ENCODE data around the gene PARN. TPM values are rescaled to one million over a fixed set of nuclear protein-coding genes. Genes with fewer than 3 reads are reported as not detected.

Gene PARN
- total and polyA plus RNA-seq, 8 donors, result 8.3 to 19.6 (median 14.1) TPM

- DNase-seq (no peak), ATAC-seq (peak in 3 of 4 donors; percentile 43 to 75 (median 65)), FAIRE-seq (no peak)
- Histone ChIP-seq H3K4me3 (no peak overlapping the region), H3K27ac (no peak overlapping the region), H3K36me3 (peaks cover 0 to 52% (median 8%) of the 10 kb centered on the region in 3 donors), H3K27me3 (no peaks in the 10 kb centered on the region), H3K9me3 (no peaks in the 10 kb centered on the region), H3K4me1 (peaks cover 0 to 6% (median 5%) of the 10 kb centered on the region in 3 donors)
- TF ChIP-seq CTCF (IDR thresholded peaks at IDR 0.05), result no peak
- WGBS, 2 donors, result 61 to 70% methylated on average over 6 of the region's 6 CpGs
- intact Hi-C loops (cut with DNase I), result no loop called here
Observed at GRCh38 chr16:14608604-14609003, 21.5 kb downstream of the PARN start.

- Histone ChIP-seq H3K4me3 (no peak overlapping the region), H3K27ac (no peak overlapping the region), H3K4me1 (peaks cover 0 to 6% (median 5%) of the 10 kb centered on the region in 3 donors), H3K36me3 (peaks cover 0 to 56% (median 8%) of the 10 kb centered on the region in 3 donors), H3K9me3 (no peaks in the 10 kb centered on the region), H3K27me3 (no peaks in the 10 kb centered on the region)
- no peak for TF ChIP-seq CTCF (IDR thresholded peaks at IDR 0.05)
- WGBS, 2 donors, result 61% methylated on average over 4 of the region's 4 CpGs
- ATAC-seq (no peak), FAIRE-seq (no peak), DNase-seq (no peak)
- intact Hi-C loops (cut with DNase I), result no loop called here
Observed at GRCh38 chr16:14608111-14608566, 21.9 kb downstream of the PARN start.

- Histone ChIP-seq H3K4me3 (no peak overlapping the region), H3K27ac (no peak overlapping the region), H3K4me1 (peaks cover 0 to 6% (median 5%) of the 10 kb centered on the region in 3 donors), H3K36me3 (peaks cover 0 to 65% (median 8%) of the 10 kb centered on the region in 3 donors), H3K27me3 (no peaks in the 10 kb centered on the region), H3K9me3 (no peaks in the 10 kb centered on the region)
- WGBS, 2 donors, result 95 to 96% methylated on average over 6 of the region's 6 CpGs
- no peak for TF ChIP-seq CTCF (IDR thresholded peaks at IDR 0.05)
- DNase-seq (no peak), FAIRE-seq (no peak), ATAC-seq (no peak)
- intact Hi-C loops (cut with DNase I), result no loop called here
Observed at GRCh38 chr16:14606102-14606501, 24.0 kb downstream of the PARN start.

GRCh38 chr16:14602443-14602963 is 27.6 kb downstream of the PARN start:
- FAIRE-seq, result no peak
- Histone ChIP-seq H3K9me3 (no peaks in the 10 kb centered on the region), H3K36me3 (peaks cover 0 to 61% (median 4%) of the 10 kb centered on the region in 3 donors), H3K27ac (no peak overlapping the region), H3K4me3 (no peak overlapping the region), H3K27me3 (no peaks in the 10 kb centered on the region), H3K4me1 (no peaks in the 10 kb centered on the region)
- TF ChIP-seq CTCF (IDR thresholded peaks at IDR 0.05), result no peak
- intact Hi-C loops (cut with DNase I), result no loop called here
- DNase-seq, result no peak
- ATAC-seq, result no peak
- 88 to 92% methylated on average over 6 of the region's 6 CpGs for WGBS, 2 donors

GRCh38 chr16:14600164-14600563 is 29.9 kb downstream of the PARN start:
- 40 to 49% methylated on average over 2 of the region's 2 CpGs for WGBS, 2 donors
- H3K36me3 ChIP-seq, result peaks cover 0 to 42% (median 4%) of the 10 kb centered on the region in 3 donors

More at GRCh38 chr16:14600164-14600563, 29.9 kb downstream of the PARN start:
- Histone ChIP-seq H3K4me1 (no peaks in the 10 kb centered on the region), H3K4me3 (no peak overlapping the region), H3K9me3 (no peaks in the 10 kb centered on the region), H3K27me3 (no peaks in the 10 kb centered on the region), H3K27ac (no peak overlapping the region)
- no peak for FAIRE-seq
- ATAC-seq, result peak in 2 of 4 donors; percentile 54 to 66
- intact Hi-C loops (cut with DNase I), result no loop called here
- no peak for DNase-seq
- peak in 2 of 4 donors; percentile 14 to 27 for TF ChIP-seq CTCF (IDR thresholded peaks at IDR 0.05)
